DMS153 treated with DMSO at 0.1 percent for 48 hours (cell line): ENCODE results near the gene MAST3.

ENCODE experiments used
- DNase-seq: peaks from one replicate; lab custom pipeline; 2025; ENCODE audit not compliant: unreplicated experiment; lab: John Stamatoyannopoulos, UW

MAST3 gene

GRCh38 chr19:18174983-18175382 is 77.4 kb downstream of the MAST3 start:
- no peak for DNase-seq

- no peak for DNase-seq
Measured at GRCh38 chr19:18176367-18177310, 79.1 kb downstream of the MAST3 start.

GRCh38 chr19:18179957-18180356 is 82.4 kb downstream of the MAST3 start:
- DNase-seq: no peak

GRCh38 chr19:18183529-18183928 is 86.0 kb downstream of the MAST3 start:
- no peak for DNase-seq

- no peak for DNase-seq
Measured at GRCh38 chr19:18185538-18185937, 88.0 kb downstream of the MAST3 start.

- DNase-seq: no peak
Measured at GRCh38 chr19:18190278-18190677, 92.7 kb downstream of the MAST3 start.

- no peak for DNase-seq
Measured at GRCh38 chr19:18191640-18192062, 94.1 kb downstream of the MAST3 start.

GRCh38 chr19:18192673-18193387 is 95.3 kb downstream of the MAST3 start, which contains the start of gene MPV17L2:
Gene MPV17L2, plus strand, starts transcription at chr19:18193218. Its CDS starts 64 bp downstream, at chr19:18193282.
- DNase-seq: peak; percentile 99

- DNase-seq: no peak
Measured at GRCh38 chr19:18193388-18194180, 96.0 kb downstream of the MAST3 start.

GRCh38 chr19:18194181-18194530 is 96.6 kb downstream of the MAST3 start:
- DNase-seq: no peak

- no peak for DNase-seq
Measured at GRCh38 chr19:18194554-18195238, 97.1 kb downstream of the MAST3 start.

GRCh38 chr19:18196511-18196845 is 98.9 kb downstream of the MAST3 start:
- no peak for DNase-seq

GRCh38 chr19:18197306-18197705 is 99.7 kb downstream of the MAST3 start:
- DNase-seq: no peak

GRCh38 chr19:18197941-18198340 is 100.4 kb downstream of the MAST3 start:
- DNase-seq: no peak

GRCh38 chr19:18198374-18198773 is 100.8 kb downstream of the MAST3 start:
- no peak for DNase-seq
